C4-2B (cell line): Measurements from ENCODE around the gene BTN3A1.

Source experiments
- H3K27ac ChIP-seq: fragments of 450-650 bp; 2 replicates; pipeline ENCODE4 v1.5.1; 2017
- CTCF ChIP-seq: fragments of 450-650 bp; conservative IDR thresholded peaks from 2 replicates; pipeline ENCODE4 v1.5.1; 2017; ENCODE audit warnings: mild to moderate bottlenecking
- ZFX ChIP-seq: fragments of 450-650 bp; IDR thresholded peaks from 2 replicates; pipeline ENCODE4 v1.6.1; 2017

The BTN3A1 gene

GRCh38 chr6:26403893-26404292, 1.8 kb downstream of the BTN3A1 start:
- TF ChIP-seq CTCF (no peak), ZFX (no peak)
- no peak overlapping the region for H3K27ac ChIP-seq

- H3K27ac ChIP-seq = no peak overlapping the region
- TF ChIP-seq CTCF (no peak), ZFX (no peak)
These were observed 2.5 kb downstream of the BTN3A1 start for GRCh38 chr6:26404546-26404945.

- H3K27ac ChIP-seq = no peak overlapping the region
- TF ChIP-seq CTCF (no peak), ZFX (no peak)
These were observed 7.0 kb downstream of the BTN3A1 start for GRCh38 chr6:26408828-26409730.

- TF ChIP-seq CTCF (no peak), ZFX (no peak)
- H3K27ac ChIP-seq = no peak overlapping the region
These were observed 9.7 kb downstream of the BTN3A1 start for GRCh38 chr6:26411751-26412150.

- TF ChIP-seq CTCF (no peak), ZFX (no peak)
- no peak overlapping the region for H3K27ac ChIP-seq
These were observed 10.2 kb downstream of the BTN3A1 start for GRCh38 chr6:26412228-26412627.

- TF ChIP-seq CTCF (no peak), ZFX (no peak)
These were observed 10.9 kb downstream of the BTN3A1 start for GRCh38 chr6:26412954-26413353.

GRCh38 chr6:26414281-26414680, 12.2 kb downstream of the BTN3A1 start:
- H3K27ac ChIP-seq = no peak overlapping the region
- TF ChIP-seq CTCF (no peak), ZFX (no peak)

More at GRCh38 chr6:26412954-26413353, 10.9 kb downstream of the BTN3A1 start:
- H3K27ac ChIP-seq = no peak overlapping the region
